Effector memory CD8-positive, alpha-beta T cell (primary cell): Measurements from ENCODE around the gene LAMB4.
"Not testable (repeated sequence)": the region's sequence is repeated elsewhere in the genome, so short reads cannot be mapped to it uniquely, and the experiment has no call there.

Source experiments
- ATAC-seq: fragments of 150-1000 bp; cut with Tn5 transposase; replicated peaks from 2 replicates; pipeline ENCODE4 v1.10.0; 2021; ENCODE audit warnings: mild to moderate bottlenecking, moderate library complexity
- DNase-seq, 3 experiments: peaks; one replicate each; pipeline ENCODE4 v3.0.0; 2021
- H3K27ac Mint-ChIP-seq, 2 donors: one replicate each; pipeline ENCODE4 v1.8.0; 2022; ENCODE audit warnings: mild to moderate bottlenecking in 2 of 2, mixed read lengths in 2 of 2, moderate library complexity in 2 of 2
- H3K27me3 Mint-ChIP-seq, 2 donors: one replicate each; pipeline ENCODE4 v1.8.0; 2022; ENCODE audit warnings: mixed read lengths in 2 of 2
- H3K36me3 Mint-ChIP-seq: one replicate; pipeline ENCODE4 v1.8.0; 2022; ENCODE audit warnings: mild to moderate bottlenecking, moderate library complexity, mixed read lengths; ENCODE audit not compliant: insufficient read depth
- H3K4me1 Mint-ChIP-seq, 2 donors: one replicate each; pipeline ENCODE4 v1.8.0; 2022; ENCODE audit warnings: low read depth in 2 of 2, mixed read lengths in 2 of 2
- H3K4me3 Mint-ChIP-seq, 2 donors: one replicate each; pipeline ENCODE4 v1.8.0; 2022; ENCODE audit warnings: mild to moderate bottlenecking in 2 of 2, mixed read lengths in 2 of 2, moderate library complexity in 2 of 2
- H3K9me3 Mint-ChIP-seq, 2 donors: one replicate each; pipeline ENCODE4 v1.8.0; 2022; ENCODE audit warnings: mixed read lengths in 2 of 2

LAMB4 gene

GRCh38 chr7:108053250-108053649 lies 76.9 kb downstream of the LAMB4 start:
- Mint-ChIP-seq H3K9me3 (no peaks in the 10 kb centered on the region), H3K4me3 (no peak overlapping the region), H3K36me3 (no peaks in the 10 kb centered on the region), H3K4me1 (no peaks in the 10 kb centered on the region), H3K27ac (no peak overlapping the region), H3K27me3 (peaks cover 16 to 18% of the 10 kb centered on the region in 2 donors)
- ATAC-seq (no peak), DNase-seq (no peak)

GRCh38 chr7:108051454-108051853 lies 78.7 kb downstream of the LAMB4 start:
- Mint-ChIP-seq H3K4me1 (peaks cover 0 to 2% of the 10 kb centered on the region in 2 donors), H3K27ac (no peak overlapping the region), H3K9me3 (no peaks in the 10 kb centered on the region), H3K27me3 (peaks cover 16 to 18% of the 10 kb centered on the region in 2 donors), H3K36me3 (no peaks in the 10 kb centered on the region), H3K4me3 (no peak overlapping the region)
- ATAC-seq (no peak), DNase-seq (no peak)

GRCh38 chr7:108049962-108050361 lies 80.2 kb downstream of the LAMB4 start:
- Mint-ChIP-seq H3K36me3 (no peaks in the 10 kb centered on the region), H3K4me3 (no peak overlapping the region), H3K27ac (no peak overlapping the region), H3K9me3 (no peaks in the 10 kb centered on the region), H3K27me3 (peaks cover 10 to 16% of the 10 kb centered on the region in 2 donors), H3K4me1 (peaks cover 0 to 2% of the 10 kb centered on the region in 2 donors)
- DNase-seq = no peak
- ATAC-seq = no peak

- DNase-seq = no peak
- Mint-ChIP-seq H3K4me1 (peaks cover 0 to 2% of the 10 kb centered on the region in 2 donors), H3K4me3 (no peak overlapping the region), H3K36me3 (no peaks in the 10 kb centered on the region), H3K27me3 (peaks cover 0 to 10% of the 10 kb centered on the region in 2 donors), H3K9me3 (no peaks in the 10 kb centered on the region), H3K27ac (no peak overlapping the region)
- ATAC-seq = no peak
Observed at GRCh38 chr7:108048422-108048821, 81.7 kb downstream of the LAMB4 start.

- ATAC-seq (no peak), DNase-seq (no peak)
- no peak overlapping the region for H3K27ac Mint-ChIP-seq
- H3K27me3 Mint-ChIP-seq = peaks cover 0 to 7% of the 10 kb centered on the region in 2 donors
- no peak overlapping the region for H3K4me3 Mint-ChIP-seq
- H3K36me3 Mint-ChIP-seq = no peaks in the 10 kb centered on the region
- H3K9me3 Mint-ChIP-seq = no peaks in the 10 kb centered on the region
- H3K4me1 Mint-ChIP-seq = peaks cover 0 to 2% of the 10 kb centered on the region in 2 donors
Observed at GRCh38 chr7:108046952-108047506, 83.1 kb downstream of the LAMB4 start.

GRCh38 chr7:108045669-108046068 lies 84.5 kb downstream of the LAMB4 start:
- H3K9me3 Mint-ChIP-seq = no peaks in the 10 kb centered on the region
- DNase-seq (no peak), ATAC-seq (no peak)
- H3K36me3 Mint-ChIP-seq = no peaks in the 10 kb centered on the region
- peaks cover 0 to 2% of the 10 kb centered on the region in 2 donors for H3K4me1 Mint-ChIP-seq
- H3K27me3 Mint-ChIP-seq = peaks cover 3 to 11% of the 10 kb centered on the region in 2 donors
- no peak overlapping the region for H3K4me3 Mint-ChIP-seq
- H3K27ac Mint-ChIP-seq = no peak overlapping the region

GRCh38 chr7:108045154-108045553 lies 85.0 kb downstream of the LAMB4 start:
- no peak for ATAC-seq
- Mint-ChIP-seq H3K27ac (no peak overlapping the region), H3K4me1 (peaks cover 0 to 2% of the 10 kb centered on the region in 2 donors), H3K27me3 (peaks cover 6 to 16% of the 10 kb centered on the region in 2 donors), H3K36me3 (no peaks in the 10 kb centered on the region), H3K4me3 (no peak overlapping the region), H3K9me3 (no peaks in the 10 kb centered on the region)
- DNase-seq = no peak

- H3K4me3 Mint-ChIP-seq = no peak overlapping the region
- no peaks in the 10 kb centered on the region for H3K36me3 Mint-ChIP-seq
- H3K4me1 Mint-ChIP-seq = peaks cover 0 to 2% of the 10 kb centered on the region in 2 donors
- H3K27me3 Mint-ChIP-seq = peaks cover 12 to 22% of the 10 kb centered on the region in 2 donors
- no peak overlapping the region for H3K27ac Mint-ChIP-seq
- DNase-seq (no peak), ATAC-seq (no peak)
- H3K9me3 Mint-ChIP-seq = no peaks in the 10 kb centered on the region
Observed at GRCh38 chr7:108044345-108044744, 85.8 kb downstream of the LAMB4 start.

GRCh38 chr7:108038986-108039385 lies 91.2 kb downstream of the LAMB4 start:
- H3K4me1 Mint-ChIP-seq = no peaks in the 10 kb centered on the region
- H3K4me3 Mint-ChIP-seq = no peak overlapping the region
- no peaks in the 10 kb centered on the region for H3K9me3 Mint-ChIP-seq
- H3K27me3 Mint-ChIP-seq = peaks cover 29 to 31% of the 10 kb centered on the region in 2 donors
- no peak overlapping the region for H3K27ac Mint-ChIP-seq
- no peak for DNase-seq
- H3K36me3 Mint-ChIP-seq = peaks cover 4% of the 10 kb centered on the region
- no peak for ATAC-seq

- no peaks in the 10 kb centered on the region for H3K9me3 Mint-ChIP-seq
- H3K27ac Mint-ChIP-seq = no peak overlapping the region
- H3K36me3 Mint-ChIP-seq = peaks cover 4% of the 10 kb centered on the region
- DNase-seq = no peak
- no peak for ATAC-seq
- H3K4me1 Mint-ChIP-seq = no peaks in the 10 kb centered on the region
- no peak overlapping the region for H3K4me3 Mint-ChIP-seq
- peaks cover 29 to 31% of the 10 kb centered on the region in 2 donors for H3K27me3 Mint-ChIP-seq
Observed at GRCh38 chr7:108037741-108038140, 92.4 kb downstream of the LAMB4 start.

- H3K27me3 Mint-ChIP-seq = peaks cover 29 to 31% of the 10 kb centered on the region in 2 donors
- no peak for ATAC-seq
- H3K27ac Mint-ChIP-seq = no peak overlapping the region
- no peak overlapping the region for H3K4me3 Mint-ChIP-seq
- no peak for DNase-seq
- H3K9me3 Mint-ChIP-seq = no peaks in the 10 kb centered on the region
- no peaks in the 10 kb centered on the region for H3K4me1 Mint-ChIP-seq
- peaks cover 4% of the 10 kb centered on the region for H3K36me3 Mint-ChIP-seq
Observed at GRCh38 chr7:108037140-108037539, 93.0 kb downstream of the LAMB4 start.

- Mint-ChIP-seq H3K9me3 (no peaks in the 10 kb centered on the region), H3K4me1 (no peaks in the 10 kb centered on the region), H3K27ac (no peak overlapping the region), H3K4me3 (no peak overlapping the region), H3K27me3 (peaks cover 18% of the 10 kb centered on the region in 2 donors), H3K36me3 (peaks cover 4% of the 10 kb centered on the region)
- ATAC-seq (no peak), DNase-seq (no peak)
Observed at GRCh38 chr7:108034586-108034985, 95.6 kb downstream of the LAMB4 start.

GRCh38 chr7:108033776-108034497 lies 96.2 kb downstream of the LAMB4 start:
- peaks cover 4% of the 10 kb centered on the region for H3K36me3 Mint-ChIP-seq
- no peaks in the 10 kb centered on the region for H3K4me1 Mint-ChIP-seq
- ATAC-seq (no peak), DNase-seq (no peak)
- H3K27me3 Mint-ChIP-seq = peaks cover 22% of the 10 kb centered on the region in 2 donors
- no peak overlapping the region for H3K4me3 Mint-ChIP-seq
- H3K9me3 Mint-ChIP-seq = no peaks in the 10 kb centered on the region
- no peak overlapping the region for H3K27ac Mint-ChIP-seq

- H3K27ac Mint-ChIP-seq, H3K4me1 Mint-ChIP-seq, DNase-seq, H3K36me3 Mint-ChIP-seq, H3K4me3 Mint-ChIP-seq, H3K9me3 Mint-ChIP-seq, ATAC-seq: not testable (repeated sequence)
- peaks cover 18 to 19% of the 10 kb centered on the region in 2 donors for H3K27me3 Mint-ChIP-seq
Observed at GRCh38 chr7:108033309-108033708, 96.9 kb downstream of the LAMB4 start.
